Prostate gland (tissue), 2 donors: ENCODE data around the gene SVOPL.

Source experiments
- POLR2AphosphoS5 ChIP-seq: sonication (generic); formaldehyde crosslinking; IDR thresholded peaks from one replicate; pipeline ENCODE4 v1.6.1; 2017; ENCODE audit warnings: antibody characterized with exemption
- TF ChIP-seq, protein P1 (sequence below), 4 experiments: fragments of 200-600 bp in 2 of 4; fragments of 450-650 bp in 2 of 4; sonication (generic) in 2 of 4; IDR thresholded peaks; 1 replicate in 3 of 4; 2 replicates in 1 of 4; pipeline ENCODE4 v1.5.1; 2016 to 2019; ENCODE audit warnings: antibody characterized with exemption in 4 of 4, mild to moderate bottlenecking in 2 of 4, moderate library complexity in 2 of 4

DNA sequence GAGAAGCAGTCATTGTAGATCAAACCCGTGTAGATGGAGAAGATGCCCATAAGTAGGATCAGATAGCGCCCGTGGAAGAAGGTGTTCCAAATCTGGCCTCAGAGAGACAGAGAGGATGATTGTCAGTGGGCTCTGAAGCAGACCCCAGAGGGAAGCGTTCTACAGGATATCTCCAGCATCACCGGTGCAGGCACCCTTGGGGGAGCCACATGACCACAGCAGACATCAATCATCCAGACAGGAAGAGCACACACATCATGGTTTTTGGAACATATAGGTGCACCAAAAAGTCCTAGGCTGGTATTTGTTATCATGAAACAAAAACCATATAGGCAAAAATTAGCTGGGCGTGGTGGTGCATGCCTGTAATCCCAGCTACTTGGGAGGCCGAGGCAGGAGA lies 44.0 kb upstream of the SVOPL start:
- TF ChIP-seq POLR2AphosphoS5, result no peak
- TF ChIP-seq, protein P1, sequence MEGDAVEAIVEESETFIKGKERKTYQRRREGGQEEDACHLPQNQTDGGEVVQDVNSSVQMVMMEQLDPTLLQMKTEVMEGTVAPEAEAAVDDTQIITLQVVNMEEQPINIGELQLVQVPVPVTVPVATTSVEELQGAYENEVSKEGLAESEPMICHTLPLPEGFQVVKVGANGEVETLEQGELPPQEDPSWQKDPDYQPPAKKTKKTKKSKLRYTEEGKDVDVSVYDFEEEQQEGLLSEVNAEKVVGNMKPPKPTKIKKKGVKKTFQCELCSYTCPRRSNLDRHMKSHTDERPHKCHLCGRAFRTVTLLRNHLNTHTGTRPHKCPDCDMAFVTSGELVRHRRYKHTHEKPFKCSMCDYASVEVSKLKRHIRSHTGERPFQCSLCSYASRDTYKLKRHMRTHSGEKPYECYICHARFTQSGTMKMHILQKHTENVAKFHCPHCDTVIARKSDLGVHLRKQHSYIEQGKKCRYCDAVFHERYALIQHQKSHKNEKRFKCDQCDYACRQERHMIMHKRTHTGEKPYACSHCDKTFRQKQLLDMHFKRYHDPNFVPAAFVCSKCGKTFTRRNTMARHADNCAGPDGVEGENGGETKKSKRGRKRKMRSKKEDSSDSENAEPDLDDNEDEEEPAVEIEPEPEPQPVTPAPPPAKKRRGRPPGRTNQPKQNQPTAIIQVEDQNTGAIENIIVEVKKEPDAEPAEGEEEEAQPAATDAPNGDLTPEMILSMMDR (IDR thresholded peaks at IDR 0.05), result no peak
